ENCODE measurements around the gene EIF3L. TPM values are rescaled to one million over a fixed set of nuclear protein-coding genes. Genes with fewer than 3 reads are reported as not detected.

EIF3L gene
- total RNA-seq, 1 donor from 2014 or later, result 480 TPM

DNA sequence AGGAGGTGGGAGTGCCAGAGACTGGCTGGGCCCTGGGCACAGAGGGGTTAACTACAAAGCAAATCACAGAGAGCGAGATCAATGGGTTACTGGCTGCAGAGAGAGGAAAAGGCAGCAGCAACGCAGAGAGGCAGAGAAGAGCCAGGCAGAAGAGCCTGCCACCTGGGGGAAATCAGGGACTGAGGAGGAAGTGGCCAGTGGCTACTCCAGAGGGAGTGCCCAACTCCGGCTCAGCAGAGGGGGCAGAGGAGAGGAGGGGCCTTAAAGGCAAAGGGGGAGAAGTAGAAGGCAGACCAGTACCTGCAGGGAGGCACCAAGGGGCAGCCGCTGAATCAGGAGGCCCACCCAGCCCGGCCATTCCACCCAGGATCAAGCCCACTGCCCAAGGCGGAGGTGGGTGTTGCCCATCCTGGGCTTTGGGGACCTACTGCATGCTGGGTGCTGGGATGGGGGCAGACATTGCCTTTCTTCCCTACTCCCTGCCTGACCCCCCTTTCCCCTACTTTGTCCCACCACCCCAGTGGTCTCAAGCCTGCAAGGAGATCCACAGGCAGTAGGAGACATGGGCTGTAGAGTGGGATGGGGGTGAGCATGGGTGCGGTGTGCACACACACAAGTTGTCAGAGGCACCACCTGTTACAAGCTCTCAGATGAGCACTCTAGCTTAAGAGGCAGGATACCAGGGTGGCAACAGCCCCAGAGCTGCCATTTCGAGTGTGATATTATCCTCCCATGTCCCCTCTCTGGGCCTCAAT, 27.0 kb upstream of the EIF3L start:
- Mint-ChIP-seq H3K9me3 (no peaks in the 10 kb centered on the region), H3K4me3 (no peak overlapping the region), H3K27ac (no peak overlapping the region), H3K4me1 (peaks cover 13% of the 10 kb centered on the region), H3K27me3 (peaks cover 34% of the 10 kb centered on the region), H3K36me3 (ENCODE audit: low read depth) (no peaks in the 10 kb centered on the region)
- DNase-seq, result no peak
- intact Hi-C loops (cut with micrococcal nuclease), result no loop called here

DNA sequence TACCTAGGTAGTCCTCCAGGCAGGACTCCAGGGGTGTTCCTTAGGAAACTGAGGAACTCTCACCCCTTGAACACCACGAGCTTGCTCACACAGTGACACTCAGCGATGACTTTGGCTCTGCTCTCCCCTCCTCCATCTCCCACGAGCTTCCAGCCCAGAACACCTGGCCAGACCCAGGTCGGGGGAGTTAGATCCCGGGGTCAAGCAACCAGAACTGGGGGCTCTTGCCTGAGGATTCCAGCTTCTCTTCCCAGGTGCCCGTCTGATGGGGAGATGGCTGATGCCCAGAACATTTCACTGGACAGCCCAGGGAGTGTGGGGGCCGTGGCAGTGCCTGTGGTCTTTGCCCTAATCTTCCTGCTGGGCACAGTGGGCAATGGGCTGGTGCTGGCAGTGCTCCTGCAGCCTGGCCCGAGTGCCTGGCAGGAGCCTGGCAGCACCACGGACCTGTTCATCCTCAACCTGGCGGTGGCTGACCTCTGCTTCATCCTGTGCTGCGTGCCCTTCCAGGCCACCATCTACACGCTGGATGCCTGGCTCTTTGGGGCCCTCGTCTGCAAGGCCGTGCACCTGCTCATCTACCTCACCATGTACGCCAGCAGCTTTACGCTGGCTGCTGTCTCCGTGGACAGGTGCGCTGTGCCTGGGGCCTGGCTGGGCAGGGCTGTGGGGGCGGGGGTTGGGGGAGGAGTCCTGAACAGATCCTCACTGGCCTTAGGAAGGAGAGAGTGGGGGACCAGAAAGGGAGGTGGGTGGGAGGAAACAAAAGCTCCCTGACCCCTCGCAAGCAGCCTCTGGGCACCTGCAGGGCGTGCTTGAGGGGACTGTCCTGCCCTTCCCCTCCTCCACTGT, 25.9 kb upstream of the EIF3L start, which contains the start of gene GALR3:
TSS of gene GALR3 (plus strand) at position 249 of the 852 bp plus-strand sequence. CDS start at position 274, 25 bp downstream.
- Mint-ChIP-seq H3K27ac (no peak within 1 kb of the TSS), H3K27me3 (peaks cover 34% of the 10 kb centered on the region), H3K4me3 (peak within 1 kb of the TSS; percentile 67), H3K4me1 (peaks cover 10% of the 10 kb centered on the region), H3K36me3 (ENCODE audit: low read depth) (peaks cover 3% of the 10 kb centered on the region), H3K9me3 (no peaks in the 10 kb centered on the region)
- intact Hi-C loops (cut with micrococcal nuclease), result no loop called here
- DNase-seq, result no peak

DNA sequence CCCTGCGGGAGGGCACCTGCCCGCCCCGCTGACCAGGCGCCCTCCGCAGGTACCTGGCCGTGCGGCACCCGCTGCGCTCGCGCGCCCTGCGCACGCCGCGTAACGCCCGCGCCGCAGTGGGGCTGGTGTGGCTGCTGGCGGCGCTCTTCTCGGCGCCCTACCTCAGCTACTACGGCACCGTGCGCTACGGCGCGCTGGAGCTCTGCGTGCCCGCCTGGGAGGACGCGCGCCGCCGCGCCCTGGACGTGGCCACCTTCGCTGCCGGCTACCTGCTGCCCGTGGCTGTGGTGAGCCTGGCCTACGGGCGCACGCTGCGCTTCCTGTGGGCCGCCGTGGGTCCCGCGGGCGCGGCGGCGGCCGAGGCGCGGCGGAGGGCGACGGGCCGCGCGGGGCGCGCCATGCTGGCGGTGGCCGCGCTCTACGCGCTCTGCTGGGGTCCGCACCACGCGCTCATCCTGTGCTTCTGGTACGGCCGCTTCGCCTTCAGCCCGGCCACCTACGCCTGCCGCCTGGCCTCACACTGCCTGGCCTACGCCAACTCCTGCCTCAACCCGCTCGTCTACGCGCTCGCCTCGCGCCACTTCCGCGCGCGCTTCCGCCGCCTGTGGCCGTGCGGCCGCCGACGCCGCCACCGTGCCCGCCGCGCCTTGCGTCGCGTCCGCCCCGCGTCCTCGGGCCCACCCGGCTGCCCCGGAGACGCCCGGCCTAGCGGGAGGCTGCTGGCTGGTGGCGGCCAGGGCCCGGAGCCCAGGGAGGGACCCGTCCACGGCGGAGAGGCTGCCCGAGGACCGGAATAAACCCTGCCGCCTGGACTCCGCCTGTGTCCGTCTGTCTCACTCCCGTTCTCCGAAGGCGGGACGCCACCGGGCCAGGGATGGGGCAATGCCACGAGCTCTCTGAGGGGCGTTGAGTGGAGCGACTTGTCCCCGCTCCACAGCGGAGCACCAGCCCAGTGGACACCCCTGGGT, 24.3 kb upstream of the EIF3L start:
- DNase-seq, result peak; percentile 77
- intact Hi-C loops (cut with micrococcal nuclease), result no loop called here
- H3K27ac Mint-ChIP-seq, result peak overlapping the region; percentile 70
- peaks cover 25% of the 10 kb centered on the region for H3K27me3 Mint-ChIP-seq
- H3K36me3 Mint-ChIP-seq (ENCODE audit: low read depth), result peaks cover 5% of the 10 kb centered on the region
- H3K4me3 Mint-ChIP-seq, result peak overlapping the region; percentile 72
- H3K9me3 Mint-ChIP-seq, result no peaks in the 10 kb centered on the region
- peaks cover 5% of the 10 kb centered on the region for H3K4me1 Mint-ChIP-seq

DNA sequence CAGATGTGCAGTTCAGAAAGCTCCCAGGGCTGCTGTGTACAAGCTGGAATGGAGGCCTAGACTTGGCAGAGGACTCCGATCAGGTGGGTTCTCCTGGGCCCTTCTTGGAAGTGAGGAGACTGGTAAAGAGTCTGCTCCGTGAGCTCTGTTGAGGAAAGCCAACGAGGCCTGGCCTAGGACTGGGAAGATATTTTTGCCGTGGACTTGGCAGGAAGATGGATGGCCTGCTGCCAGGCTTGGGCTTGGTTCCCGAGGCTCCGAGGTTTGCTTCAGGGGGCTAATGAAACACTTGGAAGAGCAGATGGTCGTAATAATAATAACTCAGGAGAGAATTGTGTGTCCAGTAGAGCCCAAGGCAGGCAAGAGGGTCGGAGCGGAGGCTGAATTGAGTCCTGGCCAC, 22.2 kb upstream of the EIF3L start:
- no peak for DNase-seq
- Mint-ChIP-seq H3K36me3 (ENCODE audit: low read depth) (peaks cover 15% of the 10 kb centered on the region), H3K9me3 (no peaks in the 10 kb centered on the region), H3K27ac (peak overlapping the region; percentile 32), H3K4me1 (peaks cover 5% of the 10 kb centered on the region), H3K27me3 (peaks cover 13% of the 10 kb centered on the region), H3K4me3 (no peak overlapping the region)
- intact Hi-C loops (cut with micrococcal nuclease), result no loop called here

DNA sequence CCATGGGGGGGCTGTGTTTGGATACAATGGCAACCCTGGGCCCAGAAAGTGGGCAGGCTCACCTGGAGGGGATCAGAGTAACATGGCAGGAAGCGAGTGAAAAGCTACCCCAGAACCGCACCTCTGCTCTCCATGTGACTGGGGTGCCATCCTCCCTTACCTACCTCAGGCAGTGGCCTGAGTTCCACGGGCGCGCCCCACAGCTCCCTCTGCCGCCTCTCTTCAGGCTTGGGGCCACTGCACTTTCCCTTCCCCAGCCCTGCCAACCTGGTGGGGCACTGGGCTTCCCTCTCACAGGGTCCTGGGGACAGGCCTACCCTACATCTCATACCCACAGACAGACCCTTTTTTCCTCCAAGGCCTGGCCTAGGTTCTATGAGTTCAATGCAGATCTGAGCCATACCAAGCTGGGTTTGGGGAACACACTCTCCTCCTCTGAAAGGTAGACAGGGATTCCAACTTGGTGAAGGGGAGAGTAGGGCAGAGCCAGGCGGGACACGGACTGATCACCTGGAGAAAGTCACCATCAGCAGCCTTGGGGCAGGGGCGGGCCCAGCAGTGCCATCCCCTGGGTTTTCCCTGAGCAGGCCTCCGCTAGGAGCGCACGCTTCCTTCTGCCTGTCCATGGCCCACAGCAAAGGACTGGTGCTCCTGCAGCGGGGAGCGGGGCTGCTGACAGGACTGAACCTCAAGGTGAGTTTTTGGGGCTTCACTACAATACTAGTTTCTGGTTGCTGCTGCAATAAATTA, 19.0 kb upstream of the EIF3L start:
- Mint-ChIP-seq H3K9me3 (no peaks in the 10 kb centered on the region), H3K4me3 (no peak overlapping the region), H3K4me1 (peaks cover 2% of the 10 kb centered on the region), H3K27me3 (peaks cover 2% of the 10 kb centered on the region), H3K36me3 (ENCODE audit: low read depth) (peaks cover 34% of the 10 kb centered on the region), H3K27ac (no peak overlapping the region)
- no peak for DNase-seq
- intact Hi-C loops (cut with micrococcal nuclease), result no loop called here

DNA sequence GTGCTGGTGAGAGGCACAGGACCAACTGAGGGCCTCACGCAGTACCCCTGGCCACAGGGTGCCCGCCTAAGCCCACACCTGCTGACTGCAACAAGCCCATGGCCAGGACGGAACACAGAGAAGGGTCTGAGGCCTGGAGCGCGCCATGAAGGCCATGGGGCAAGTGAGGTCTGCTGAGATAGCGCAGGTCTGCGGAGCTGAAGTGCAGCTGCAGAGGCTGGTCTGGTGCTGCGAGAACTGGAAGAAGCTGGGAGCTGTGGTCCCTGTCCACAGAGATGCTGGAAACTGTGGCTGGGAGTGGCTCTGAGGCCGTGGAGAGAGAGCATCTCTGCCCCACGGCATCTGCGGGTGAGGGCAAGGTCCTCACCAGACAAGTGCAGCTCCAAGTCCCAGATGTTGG, 17.7 kb upstream of the EIF3L start:
- intact Hi-C loops (cut with micrococcal nuclease), result no loop called here
- H3K36me3 Mint-ChIP-seq (ENCODE audit: low read depth), result peaks cover 34% of the 10 kb centered on the region
- no peak for DNase-seq
- H3K4me1 Mint-ChIP-seq, result no peaks in the 10 kb centered on the region
- H3K9me3 Mint-ChIP-seq, result no peaks in the 10 kb centered on the region
- H3K4me3 Mint-ChIP-seq, result no peak overlapping the region
- no peaks in the 10 kb centered on the region for H3K27me3 Mint-ChIP-seq
- H3K27ac Mint-ChIP-seq, result no peak overlapping the region

DNA sequence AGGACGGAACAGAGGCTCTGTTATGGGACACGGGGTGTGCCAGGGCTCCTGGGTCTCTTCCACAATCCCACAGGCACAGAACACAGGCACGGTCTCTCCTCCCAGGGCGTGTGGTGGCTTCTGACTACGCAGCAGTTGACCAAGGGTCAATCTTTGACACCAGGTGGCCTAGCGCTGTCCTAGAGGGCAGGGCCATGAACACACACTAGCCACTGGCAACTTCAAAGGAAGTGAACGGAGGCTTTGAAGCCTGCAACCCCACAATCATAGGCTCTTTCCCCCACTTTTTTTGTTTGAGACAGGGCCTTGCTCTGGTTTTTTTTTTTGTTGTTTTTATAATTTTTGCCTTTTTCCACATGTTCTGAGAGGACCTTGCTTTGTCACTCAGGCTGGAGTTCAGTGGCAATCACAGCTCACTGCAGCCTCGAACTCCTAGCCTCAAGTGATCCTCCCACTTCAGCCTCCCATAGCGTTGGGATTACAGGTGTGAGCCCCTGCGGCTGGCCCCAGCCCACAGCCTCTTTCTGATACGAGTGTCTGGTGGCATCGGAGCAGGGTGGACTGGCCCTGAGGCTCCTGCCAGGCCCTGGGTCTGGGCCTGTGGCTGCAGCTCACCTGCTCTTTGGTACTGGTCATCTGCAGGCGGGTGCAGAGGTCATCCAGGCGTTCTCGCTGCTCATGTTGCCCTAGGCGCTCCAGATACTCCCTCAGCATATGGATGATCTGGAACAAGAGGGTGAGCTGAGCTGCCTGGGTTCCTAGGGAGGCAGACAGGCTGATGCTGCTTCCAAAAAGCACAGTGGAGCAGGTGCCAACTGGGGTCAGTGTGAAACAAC, 17.0 kb upstream of the EIF3L start:
- no peaks in the 10 kb centered on the region for H3K4me1 Mint-ChIP-seq
- H3K27ac Mint-ChIP-seq, result no peak overlapping the region
- no peaks in the 10 kb centered on the region for H3K9me3 Mint-ChIP-seq
- H3K36me3 Mint-ChIP-seq (ENCODE audit: low read depth), result peaks cover 38% of the 10 kb centered on the region
- no peak overlapping the region for H3K4me3 Mint-ChIP-seq
- no peak for DNase-seq
- intact Hi-C loops (cut with micrococcal nuclease), result no loop called here
- H3K27me3 Mint-ChIP-seq, result no peaks in the 10 kb centered on the region

DNA sequence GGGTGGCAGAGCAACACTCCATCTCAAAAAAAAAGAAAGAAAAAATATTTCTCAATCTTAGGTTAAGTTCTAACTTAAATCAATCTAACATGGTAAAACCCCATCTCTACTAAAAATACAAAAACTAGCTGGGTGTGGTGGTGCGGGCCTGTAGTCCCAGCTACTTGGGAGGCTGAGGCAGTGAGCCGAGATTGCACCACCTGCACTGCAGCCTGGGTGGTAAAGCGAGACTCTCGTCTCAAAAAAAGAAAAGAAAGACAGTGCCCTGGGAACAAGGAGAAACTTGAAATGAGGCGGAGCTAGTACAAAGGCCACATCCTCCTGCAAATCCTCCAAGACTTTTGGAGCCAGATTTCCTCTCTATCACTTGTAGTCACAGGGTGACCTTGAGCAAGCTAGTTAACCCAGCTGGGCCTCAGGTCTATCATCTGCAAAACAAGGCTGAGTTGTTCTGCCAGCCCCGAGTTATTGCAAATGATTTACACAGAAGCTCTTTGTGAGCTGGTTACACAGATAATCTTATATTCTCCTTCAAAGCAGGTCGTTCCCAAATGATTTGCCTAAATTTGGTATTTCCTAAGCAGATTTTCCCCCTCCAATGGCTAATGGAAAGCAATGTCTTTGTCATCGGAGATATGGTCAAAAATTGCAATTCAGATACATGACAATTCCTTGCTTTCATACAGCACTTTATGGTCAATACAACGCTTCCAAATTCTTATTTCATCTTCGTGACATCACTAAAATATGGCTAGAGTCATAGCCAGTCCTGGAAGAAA, 7.0 kb upstream of the EIF3L start:
- DNase-seq, result no peak
- Mint-ChIP-seq H3K27me3 (no peaks in the 10 kb centered on the region), H3K4me1 (peaks cover 16% of the 10 kb centered on the region), H3K9me3 (no peaks in the 10 kb centered on the region), H3K36me3 (ENCODE audit: low read depth) (peaks cover 27% of the 10 kb centered on the region), H3K4me3 (peak overlapping the region; percentile 78), H3K27ac (peak overlapping the region; percentile 32)
- intact Hi-C loops (cut with micrococcal nuclease), result no loop called here

DNA sequence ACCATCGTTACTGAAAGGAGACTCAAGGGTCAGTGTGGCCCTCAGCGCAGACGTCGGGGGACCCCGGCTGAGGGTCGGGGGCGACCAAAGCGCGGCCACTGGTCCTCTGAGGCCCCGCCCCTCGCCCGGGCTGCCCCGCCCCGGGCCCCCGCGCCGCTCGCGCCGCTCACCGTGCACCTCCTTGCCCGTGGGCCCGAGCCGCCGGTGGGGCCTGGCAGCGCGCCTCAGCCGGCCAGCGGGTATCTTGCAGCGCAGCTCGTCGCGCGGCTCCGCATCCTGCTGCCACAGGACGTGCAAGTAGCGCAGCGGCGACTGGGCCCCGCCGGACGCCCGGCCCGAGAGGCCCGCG, 5.5 kb upstream of the EIF3L start:
- Mint-ChIP-seq H3K4me1 (peaks cover 27% of the 10 kb centered on the region), H3K36me3 (ENCODE audit: low read depth) (peaks cover 21% of the 10 kb centered on the region)
- peak; percentile 89 for DNase-seq

DNA sequence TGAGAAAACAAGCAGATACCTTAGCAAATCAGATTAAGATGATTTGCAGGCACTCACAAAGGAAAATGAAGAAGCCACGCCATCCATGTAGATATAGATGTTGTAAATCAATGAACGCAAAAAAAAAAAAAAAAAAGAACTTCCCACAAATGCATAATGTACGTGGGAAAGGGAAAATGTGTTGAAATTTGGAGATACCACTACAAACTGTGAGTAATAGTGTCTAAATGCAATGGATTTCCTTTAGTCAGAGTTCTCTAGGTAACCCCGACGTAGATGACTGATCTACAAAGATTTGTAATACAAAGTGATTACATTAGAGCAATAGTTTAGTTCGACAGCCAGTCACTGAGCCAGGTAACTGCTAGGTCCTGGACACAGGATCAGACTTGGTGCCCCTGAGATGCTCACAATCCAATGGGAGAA, 4.3 kb upstream of the EIF3L start:
- H3K9me3 Mint-ChIP-seq, result no peaks in the 10 kb centered on the region
- H3K27me3 Mint-ChIP-seq, result no peaks in the 10 kb centered on the region
- intact Hi-C loops (cut with micrococcal nuclease), result loop anchor here (1.0 to 2.0 kb wide), 3 partner anchors 38 to 237 kb away; partner anchors contain the start of genes C22orf23, GCAT, GGA1 and POLR2F
- H3K4me3 Mint-ChIP-seq, result peak overlapping the region; percentile 93
- peak overlapping the region; percentile 84 for H3K27ac Mint-ChIP-seq
- peaks cover 32% of the 10 kb centered on the region for H3K4me1 Mint-ChIP-seq
- no peak for DNase-seq
- peaks cover 24% of the 10 kb centered on the region for H3K36me3 Mint-ChIP-seq (ENCODE audit: low read depth)

More for the DNA sequence above, 5.5 kb upstream of the EIF3L start:
- Mint-ChIP-seq H3K27ac (peak overlapping the region; percentile 92), H3K9me3 (no peaks in the 10 kb centered on the region), H3K4me3 (peak overlapping the region; percentile 93), H3K27me3 (no peaks in the 10 kb centered on the region)
- intact Hi-C loops (cut with micrococcal nuclease), result loop anchor here (1.0 to 2.0 kb wide), 3 partner anchors 36 to 235 kb away; partner anchors contain the start of genes C22orf23, GCAT, GGA1 and POLR2F

DNA sequence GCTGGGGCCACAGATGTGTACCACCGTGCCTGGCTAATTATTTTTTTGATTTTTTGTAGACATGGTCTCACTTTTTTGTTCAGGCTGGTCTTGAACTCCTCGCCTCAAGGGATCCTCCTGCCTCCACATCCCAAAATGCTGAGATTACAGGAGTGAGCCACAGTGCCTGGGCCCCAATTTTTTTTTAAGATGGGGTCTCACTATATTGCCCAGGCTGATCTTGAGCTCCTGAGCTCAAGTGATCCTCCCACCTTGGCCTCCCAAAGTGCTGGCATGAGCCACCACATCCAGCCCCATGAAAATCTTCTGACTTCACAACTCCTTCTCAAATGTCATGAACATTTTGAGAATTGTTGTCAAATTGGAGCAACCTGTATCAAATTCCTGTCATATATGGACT, 2.8 kb upstream of the EIF3L start:
- no peak overlapping the region for H3K27ac Mint-ChIP-seq
- no peak for DNase-seq
- peaks cover 30% of the 10 kb centered on the region for H3K36me3 Mint-ChIP-seq (ENCODE audit: low read depth)
- peaks cover 39% of the 10 kb centered on the region for H3K4me1 Mint-ChIP-seq
- no peaks in the 10 kb centered on the region for H3K9me3 Mint-ChIP-seq
- no peaks in the 10 kb centered on the region for H3K27me3 Mint-ChIP-seq
- no peak overlapping the region for H3K4me3 Mint-ChIP-seq
- intact Hi-C loops (cut with micrococcal nuclease), result no loop called here
